D721Med (cell line): Measurements from ENCODE around the gene MMS19.
"Not testable (repeated sequence)": the region's sequence is repeated elsewhere in the genome, so short reads cannot be mapped to it uniquely, and the experiment has no call there.

Source experiments
- DNase-seq: peaks from one replicate; pipeline ENCODE4 v3.0.0; 2011; ENCODE audit warnings: low spot score; ENCODE audit not compliant: insufficient read length
- FAIRE-seq: peaks from 2 replicates; lab custom pipeline; 2011; peaks lifted over from hg19 to GRCh38; lab: Jason Lieb, UNC
- CTCF ChIP-seq: IDR thresholded peaks from 2 replicates; pipeline ENCODE4 v1.5.1; 2012; ENCODE audit warnings: mild to moderate bottlenecking, control low read depth; ENCODE audit not compliant: insufficient read depth; ENCODE audit errors: missing control alignments

The MMS19 gene

GRCh38 chr10:97425964-97426775, 72.1 kb downstream of the MMS19 start, which contains the start of gene PGAM1:
Gene PGAM1, plus strand, starts transcription at chr10:97426191. Its CDS starts 117 bp downstream, at chr10:97426308.
- peak; percentile 93 for DNase-seq
- TF ChIP-seq CTCF, result peak; percentile 68
- FAIRE-seq, result no peak

GRCh38 chr10:97423757-97424098, 74.5 kb downstream of the MMS19 start:
- not testable (repeated sequence) for FAIRE-seq, DNase-seq

GRCh38 chr10:97416565-97416964, 81.7 kb downstream of the MMS19 start:
- DNase-seq (no peak), FAIRE-seq (no peak)
- TF ChIP-seq CTCF, result no peak

GRCh38 chr10:97412891-97413304, 85.3 kb downstream of the MMS19 start:
- TF ChIP-seq CTCF, result no peak
- FAIRE-seq, result no peak
- DNase-seq, result no peak

- FAIRE-seq (no peak), DNase-seq (no peak)
- TF ChIP-seq CTCF, result no peak
Observed at GRCh38 chr10:97411406-97411805, 86.8 kb downstream of the MMS19 start.

GRCh38 chr10:97408496-97408992, 89.7 kb downstream of the MMS19 start:
- no peak for TF ChIP-seq CTCF
- DNase-seq (no peak), FAIRE-seq (no peak)
